Endodermal cell (in vitro differentiated cells): ENCODE results near the gene NPW. TPM values are rescaled to one million over a fixed set of nuclear protein-coding genes. Genes with fewer than 3 reads are reported as not detected.

ENCODE experiments used
- DNase-seq: peaks from one replicate; pipeline ENCODE4 v3.0.0-alpha.2; 2017
- H3K27ac ChIP-seq: 2 replicates; pipeline ENCODE4 v1.5.1; 2013; ENCODE audit warnings: mild to moderate bottlenecking, low read depth, low read length, moderate library complexity
- H3K27me3 ChIP-seq: 2 replicates; pipeline ENCODE4 v1.6.1; 2013; ENCODE audit warnings: mild to moderate bottlenecking, low read length, moderate library complexity; ENCODE audit not compliant: insufficient read depth, control insufficient read depth, poor library complexity, severe bottlenecking
- H3K36me3 ChIP-seq: 2 replicates; pipeline ENCODE4 v1.7.0; 2013; ENCODE audit warnings: mild to moderate bottlenecking, low read length, moderate library complexity; ENCODE audit not compliant: control insufficient read depth, insufficient read depth
- H3K4me1 ChIP-seq: one replicate; pipeline ENCODE4 v1.7.0; 2013; ENCODE audit warnings: low read length; ENCODE audit not compliant: control insufficient read depth, insufficient read depth
- H3K4me3 ChIP-seq: 2 replicates; pipeline ENCODE4 v1.5.1; 2013; ENCODE audit warnings: mild to moderate bottlenecking, low read length, moderate library complexity
- H3K9ac ChIP-seq: 2 replicates; pipeline ENCODE4 v1.6.1; 2013; ENCODE audit warnings: mild to moderate bottlenecking, low read length, moderate library complexity; ENCODE audit not compliant: poor library complexity, severe bottlenecking; ENCODE audit errors: extremely low read depth
- H3K9me3 ChIP-seq: 2 replicates; pipeline ENCODE4 v1.6.1; 2013; ENCODE audit warnings: mild to moderate bottlenecking, low read length, moderate library complexity; ENCODE audit not compliant: control insufficient read depth
- H3K27ac Mint-ChIP-seq: 2 replicates; pipeline ENCODE4 v1.8.0; 2020; ENCODE audit warnings: mixed read lengths
- H3K27me3 Mint-ChIP-seq: 2 replicates; pipeline ENCODE4 v1.8.0; 2021; ENCODE audit warnings: mild to moderate bottlenecking, mixed read lengths; ENCODE audit not compliant: insufficient read depth
- H3K36me3 Mint-ChIP-seq: 2 replicates; pipeline ENCODE4 v1.8.0; 2020; ENCODE audit warnings: low read depth, mixed read lengths
- H3K4me1 Mint-ChIP-seq: 2 replicates; pipeline ENCODE4 v1.8.0; 2020; ENCODE audit warnings: mixed read lengths
- H3K4me3 Mint-ChIP-seq: 2 replicates; pipeline ENCODE4 v1.8.0; 2020; ENCODE audit warnings: mild to moderate bottlenecking, moderate library complexity, mixed read lengths
- H3K9me3 Mint-ChIP-seq: 2 replicates; pipeline ENCODE4 v1.8.0; 2020; ENCODE audit warnings: mild to moderate bottlenecking, mixed read lengths
- WGBS, 2 experiments: methylation state at CpG; one replicate each; pipeline versions ENCODE4 v1.1.5 to v1.1.7; 2013; ENCODE audit warnings: missing lambda C conversion rate in 2 of 2, mixed read lengths in 1 of 2; ENCODE audit not compliant: insufficient coverage in 1 of 2, insufficient read length in 1 of 2; 5-methylcytosine and 5-hydroxymethylcytosine counted together
- total RNA-seq, 2 donors: library from RNA; stranded (reverse); fragmentation: NEBNext Ultra II Directional in 1 of 2; extraction: Animal tissue kit (Norgen Biotek cat#: 25700) in 1 of 2; gene quantifications; 2 replicates in 1 of 2; 3 replicates in 1 of 2; pipeline ENCODE4 v1.2.1, GENCODE V29; 2021
- TF ChIP-seq, protein P1 (sequence below): fragments of 200-600 bp; sonication (generic); conservative IDR thresholded peaks from 2 replicates; pipeline ENCODE4 v1.5.0; 2021; ENCODE audit warnings: antibody characterized with exemption, mild to moderate bottlenecking

The NPW gene
- total RNA-seq, 2 donors from 2014 or later = 1.2 to 1.9 TPM

DNA sequence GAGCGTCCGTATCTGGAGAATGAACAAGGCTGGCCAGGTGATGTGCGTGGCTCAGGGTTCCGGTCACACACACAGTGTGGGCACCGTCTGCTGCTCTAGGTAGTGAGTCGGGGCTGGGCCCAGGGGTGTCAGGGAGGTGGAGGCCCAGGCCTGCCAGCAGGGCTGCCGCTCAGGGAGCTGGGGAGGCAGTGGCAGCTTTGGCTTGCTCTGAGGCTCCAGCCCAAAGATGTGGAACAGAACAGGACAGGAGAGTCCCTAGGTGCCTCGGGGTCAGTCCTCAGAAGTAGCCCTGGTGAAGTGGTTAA, 43.4 kb upstream of the NPW start:
- Mint-ChIP-seq H3K9me3 (no peaks in the 10 kb centered on the region), H3K4me3 (no peak overlapping the region), H3K27me3 (peaks cover 19% of the 10 kb centered on the region), H3K4me1 (peaks cover 8% of the 10 kb centered on the region), H3K27ac (no peak overlapping the region), H3K36me3 (peaks cover 13% of the 10 kb centered on the region)
- Histone ChIP-seq H3K27ac (no peak overlapping the region), H3K27me3 (peaks cover 26% of the 10 kb centered on the region), H3K9me3 (no peaks in the 10 kb centered on the region), H3K4me3 (no peak overlapping the region), H3K4me1 (no peaks in the 10 kb centered on the region), H3K9ac (no peak overlapping the region), H3K36me3 (peaks cover 24% of the 10 kb centered on the region)
- DNase-seq = no peak
- TF ChIP-seq, protein P1, sequence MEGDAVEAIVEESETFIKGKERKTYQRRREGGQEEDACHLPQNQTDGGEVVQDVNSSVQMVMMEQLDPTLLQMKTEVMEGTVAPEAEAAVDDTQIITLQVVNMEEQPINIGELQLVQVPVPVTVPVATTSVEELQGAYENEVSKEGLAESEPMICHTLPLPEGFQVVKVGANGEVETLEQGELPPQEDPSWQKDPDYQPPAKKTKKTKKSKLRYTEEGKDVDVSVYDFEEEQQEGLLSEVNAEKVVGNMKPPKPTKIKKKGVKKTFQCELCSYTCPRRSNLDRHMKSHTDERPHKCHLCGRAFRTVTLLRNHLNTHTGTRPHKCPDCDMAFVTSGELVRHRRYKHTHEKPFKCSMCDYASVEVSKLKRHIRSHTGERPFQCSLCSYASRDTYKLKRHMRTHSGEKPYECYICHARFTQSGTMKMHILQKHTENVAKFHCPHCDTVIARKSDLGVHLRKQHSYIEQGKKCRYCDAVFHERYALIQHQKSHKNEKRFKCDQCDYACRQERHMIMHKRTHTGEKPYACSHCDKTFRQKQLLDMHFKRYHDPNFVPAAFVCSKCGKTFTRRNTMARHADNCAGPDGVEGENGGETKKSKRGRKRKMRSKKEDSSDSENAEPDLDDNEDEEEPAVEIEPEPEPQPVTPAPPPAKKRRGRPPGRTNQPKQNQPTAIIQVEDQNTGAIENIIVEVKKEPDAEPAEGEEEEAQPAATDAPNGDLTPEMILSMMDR = no peak
- WGBS, 2 experiments = 94 to 100% methylated on average over 2 to 8 of the region's 8 CpGs

DNA sequence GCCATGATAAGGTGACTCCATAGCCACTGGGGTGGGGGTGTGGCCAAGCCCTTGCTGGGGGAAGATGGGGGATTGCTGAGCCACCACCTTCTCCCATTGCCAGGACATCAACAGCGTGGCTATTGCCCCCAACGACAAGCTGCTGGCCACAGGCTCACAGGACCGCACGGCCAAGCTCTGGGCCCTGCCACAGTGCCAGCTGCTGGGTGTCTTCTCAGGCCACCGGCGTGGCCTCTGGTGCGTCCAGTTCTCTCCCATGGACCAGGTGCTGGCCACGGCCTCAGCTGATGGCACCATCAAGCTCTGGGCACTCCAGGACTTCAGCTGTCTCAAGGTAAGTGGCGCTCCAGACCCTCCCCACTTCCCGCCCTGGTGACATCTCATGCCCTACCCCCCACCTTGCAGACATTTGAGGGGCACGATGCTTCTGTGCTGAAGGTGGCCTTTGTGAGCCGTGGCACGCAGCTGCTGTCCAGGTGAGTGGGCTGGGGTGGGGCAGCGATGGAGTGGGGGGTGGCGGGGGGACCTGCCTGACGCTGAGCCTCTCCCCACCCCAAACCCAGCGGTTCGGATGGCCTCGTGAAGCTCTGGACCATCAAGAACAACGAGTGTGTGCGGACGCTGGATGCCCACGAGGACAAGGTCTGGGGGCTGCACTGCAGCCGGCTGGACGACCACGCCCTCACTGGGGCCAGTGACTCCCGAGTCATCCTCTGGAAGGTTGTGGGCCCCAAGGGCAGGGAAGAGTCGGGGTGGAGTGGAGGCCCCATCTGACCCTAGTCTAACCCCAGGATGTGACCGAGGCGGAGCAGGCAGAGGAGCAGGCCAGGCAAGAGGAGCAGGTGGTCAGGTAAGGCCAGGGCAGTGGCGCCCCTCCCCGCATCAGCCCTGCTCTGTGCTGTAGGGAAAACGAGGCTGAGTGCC, 42.4 kb upstream of the NPW start:
- Mint-ChIP-seq H3K4me1 (peaks cover 5% of the 10 kb centered on the region), H3K4me3 (no peak overlapping the region), H3K27ac (no peak overlapping the region), H3K36me3 (peaks cover 13% of the 10 kb centered on the region), H3K27me3 (peaks cover 30% of the 10 kb centered on the region), H3K9me3 (no peaks in the 10 kb centered on the region)
- Histone ChIP-seq H3K27ac (no peak overlapping the region), H3K4me1 (no peaks in the 10 kb centered on the region), H3K4me3 (no peak overlapping the region), H3K9ac (no peak overlapping the region), H3K36me3 (peaks cover 24% of the 10 kb centered on the region), H3K27me3 (peaks cover 36% of the 10 kb centered on the region), H3K9me3 (no peaks in the 10 kb centered on the region)
- WGBS, 2 experiments = 94 to 96% methylated on average over 22 to 33 of the region's 33 CpGs
- TF ChIP-seq, protein P1 = no peak
- no peak for DNase-seq

DNA sequence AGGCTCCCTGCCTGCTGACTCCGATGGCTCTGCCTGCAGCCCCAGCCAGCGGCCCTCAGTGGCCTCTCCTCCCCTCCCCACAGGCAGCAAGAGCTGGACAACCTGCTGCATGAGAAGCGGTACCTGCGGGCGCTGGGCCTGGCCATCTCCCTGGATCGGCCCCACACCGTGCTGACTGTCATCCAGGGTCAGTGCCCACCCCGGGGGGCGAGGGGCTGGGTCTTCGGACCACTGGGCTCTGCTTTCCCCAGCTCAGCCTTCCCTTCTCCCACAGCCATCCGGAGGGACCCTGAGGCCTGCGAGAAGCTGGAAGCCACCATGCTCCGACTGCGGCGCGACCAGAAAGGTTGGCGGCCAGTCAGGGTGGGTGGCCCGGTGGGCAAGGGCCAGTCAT, 41.7 kb upstream of the NPW start:
- 94 to 96% methylated on average over 12 to 18 of the region's 18 CpGs for WGBS, 2 experiments
- TF ChIP-seq, protein P1 = no peak
- no peak overlapping the region for H3K27ac ChIP-seq
- no peak overlapping the region for H3K4me3 ChIP-seq
- Mint-ChIP-seq H3K9me3 (no peaks in the 10 kb centered on the region), H3K4me1 (peaks cover 2% of the 10 kb centered on the region), H3K27ac (no peak overlapping the region), H3K4me3 (no peak overlapping the region), H3K27me3 (peaks cover 36% of the 10 kb centered on the region), H3K36me3 (peaks cover 13% of the 10 kb centered on the region)
- peaks cover 43% of the 10 kb centered on the region for H3K27me3 ChIP-seq
- no peaks in the 10 kb centered on the region for H3K4me1 ChIP-seq
- H3K9ac ChIP-seq = no peak overlapping the region
- DNase-seq = no peak
- H3K36me3 ChIP-seq = peaks cover 24% of the 10 kb centered on the region
- no peaks in the 10 kb centered on the region for H3K9me3 ChIP-seq
